Kidney (tissue), 14 donors: Measurements from ENCODE around the gene DMXL1. TPM values are rescaled to one million over a fixed set of nuclear protein-coding genes. Genes with fewer than 3 reads are reported as not detected.

Source experiments
- DNase-seq, 5 donors: peaks; one replicate each; pipeline ENCODE4 v3.0.0-alpha.2; 2013 to 2020
- FAIRE-seq: peaks from 2 replicates; lab custom pipeline; 2012; peaks lifted over from hg19 to GRCh38; lab: Jason Lieb, UNC
- H3K27ac ChIP-seq, 2 donors: one replicate each; pipeline ENCODE4 v1.7.0; 2013; ENCODE audit warnings: low read depth in 2 of 2, low read length in 2 of 2, inconsistent platforms in 1 of 2
- H3K27me3 ChIP-seq: one replicate; pipeline ENCODE4 v1.7.1; 2013; ENCODE audit warnings: low read length, inconsistent platforms; ENCODE audit not compliant: control insufficient read depth, insufficient read depth
- H3K36me3 ChIP-seq, 3 donors: one replicate each; pipeline versions ENCODE4 v1.7.0 to v1.7.1; 2013; ENCODE audit warnings: low read length in 3 of 3, control low read depth in 1 of 3, inconsistent platforms in 1 of 3; ENCODE audit not compliant: insufficient read depth in 3 of 3, control insufficient read depth in 2 of 3
- H3K4me1 ChIP-seq, 3 donors: one replicate each; pipeline versions ENCODE4 v1.7.0 to v1.7.1; 2013; ENCODE audit warnings: low read length in 3 of 3, inconsistent platforms in 1 of 3, low read depth in 1 of 3; ENCODE audit not compliant: control insufficient read depth in 2 of 3, insufficient read depth in 2 of 3
- H3K4me3 ChIP-seq, 3 donors: one replicate each; pipeline versions ENCODE4 v1.7.0 to v1.8.1; 2013; ENCODE audit warnings: low read length in 3 of 3, control low read depth in 1 of 3, inconsistent platforms in 1 of 3
- H3K9ac ChIP-seq, 3 donors: one replicate each; pipeline versions ENCODE4 v1.7.0 to v1.7.1; 2013; ENCODE audit warnings: low read length in 3 of 3, control low read depth in 1 of 3, inconsistent platforms in 1 of 3
- H3K9me3 ChIP-seq, 3 donors: one replicate each; pipeline versions ENCODE4 v1.7.0 to v1.7.1; 2013; ENCODE audit warnings: low read length in 3 of 3, control low read depth in 1 of 3, inconsistent platforms in 1 of 3; ENCODE audit not compliant: control insufficient read depth in 2 of 3, insufficient read depth in 1 of 3
- intact Hi-C: fragments of 100-400 bp; cut with DNase I; formaldehyde crosslinking; loops from one replicate; pipeline ENCODE4 v1.11.1; 2022
- polyA plus RNA-seq: library from polyadenylated mRNA; stranded (reverse); fragments of 350-450 nt; fragmentation: Illumina TruSeq; extraction: RNeasy Lipid Tissue Mini Kit (QIAGEN cat#74804); gene quantifications from one replicate; pipeline ENCODE4 v1.2.3, GENCODE V29; 2014; ENCODE audit warnings: low read depth, low replicate concordance; ENCODE audit not compliant: insufficient read depth
- total RNA-seq: library from RNA; stranded (reverse); fragmentation: NEBNext Ultra II Directional; extraction: Animal tissue kit (Norgen Biotek cat#: 25700); gene quantifications from one replicate; pipeline ENCODE4 v1.2.1, GENCODE V29; 2021
- TF ChIP-seq, protein P1 (sequence below): IDR thresholded peaks from 3 replicates; pipeline ENCODE4 v1.5.1; 2012; ENCODE audit warnings: mild to moderate bottlenecking, moderate library complexity, borderline replicate concordance; ENCODE audit not compliant: insufficient read depth; ENCODE audit errors: extremely low read depth
- donor health status: control.
- donor health status: control.
- donor health status: control.
- donor health status: control.
- donor health status: control.
- donor health status: DM: yes; HTN: yes; CAD: no.
- donor health status: Normal renal cell carcinoma (clear cell type).

DMXL1 gene
- total and polyA plus RNA-seq, 2 donors from 2014 or later, result 17.1 to 57.7 TPM

- Histone ChIP-seq H3K4me1 (no peaks in the 10 kb centered on the region), H3K36me3 (no peaks in the 10 kb centered on the region), H3K9ac (no peak overlapping the region), H3K27ac (no peak overlapping the region), H3K9me3 (peaks cover 0 to 3% (median 2%) of the 10 kb centered on the region in 3 donors), H3K27me3 (no peaks in the 10 kb centered on the region), H3K4me3 (no peak overlapping the region)
- intact Hi-C loops, result no loop called here
- FAIRE-seq (no peak), DNase-seq (no peak)
- TF ChIP-seq, protein P1, sequence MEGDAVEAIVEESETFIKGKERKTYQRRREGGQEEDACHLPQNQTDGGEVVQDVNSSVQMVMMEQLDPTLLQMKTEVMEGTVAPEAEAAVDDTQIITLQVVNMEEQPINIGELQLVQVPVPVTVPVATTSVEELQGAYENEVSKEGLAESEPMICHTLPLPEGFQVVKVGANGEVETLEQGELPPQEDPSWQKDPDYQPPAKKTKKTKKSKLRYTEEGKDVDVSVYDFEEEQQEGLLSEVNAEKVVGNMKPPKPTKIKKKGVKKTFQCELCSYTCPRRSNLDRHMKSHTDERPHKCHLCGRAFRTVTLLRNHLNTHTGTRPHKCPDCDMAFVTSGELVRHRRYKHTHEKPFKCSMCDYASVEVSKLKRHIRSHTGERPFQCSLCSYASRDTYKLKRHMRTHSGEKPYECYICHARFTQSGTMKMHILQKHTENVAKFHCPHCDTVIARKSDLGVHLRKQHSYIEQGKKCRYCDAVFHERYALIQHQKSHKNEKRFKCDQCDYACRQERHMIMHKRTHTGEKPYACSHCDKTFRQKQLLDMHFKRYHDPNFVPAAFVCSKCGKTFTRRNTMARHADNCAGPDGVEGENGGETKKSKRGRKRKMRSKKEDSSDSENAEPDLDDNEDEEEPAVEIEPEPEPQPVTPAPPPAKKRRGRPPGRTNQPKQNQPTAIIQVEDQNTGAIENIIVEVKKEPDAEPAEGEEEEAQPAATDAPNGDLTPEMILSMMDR, result no peak
Measured at GRCh38 chr5:119257613-119258012, 186.7 kb downstream of the DMXL1 start.

DNA sequence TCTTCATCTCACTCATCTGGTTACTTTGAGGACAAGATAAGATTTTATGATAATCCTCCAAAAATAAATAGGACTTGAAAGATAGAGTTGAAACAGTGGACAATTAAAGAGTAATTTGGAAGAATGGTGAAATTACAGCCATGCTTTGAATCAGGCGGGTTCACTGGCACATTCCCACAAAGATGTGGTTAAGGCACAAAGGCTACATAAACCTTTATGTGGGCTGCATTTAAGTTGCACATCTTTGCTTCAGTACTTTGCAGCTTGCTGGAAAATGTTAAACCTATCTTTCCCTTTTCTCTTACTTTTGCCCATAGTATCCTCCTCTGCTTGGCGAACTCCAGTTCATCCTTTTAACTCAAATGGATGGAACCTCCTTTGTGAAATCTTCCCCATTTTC lies 192.8 kb downstream of the DMXL1 start:
- no peaks in the 10 kb centered on the region for H3K4me1 ChIP-seq
- no peaks in the 10 kb centered on the region for H3K36me3 ChIP-seq
- H3K27me3 ChIP-seq, result no peaks in the 10 kb centered on the region
- no peaks in the 10 kb centered on the region for H3K9me3 ChIP-seq
- no peak for FAIRE-seq
- no peak overlapping the region for H3K27ac ChIP-seq
- H3K4me3 ChIP-seq, result no peak overlapping the region
- no peak for DNase-seq
- intact Hi-C loops, result no loop called here
- TF ChIP-seq, protein P1, result no peak
- no peak overlapping the region for H3K9ac ChIP-seq

DNA sequence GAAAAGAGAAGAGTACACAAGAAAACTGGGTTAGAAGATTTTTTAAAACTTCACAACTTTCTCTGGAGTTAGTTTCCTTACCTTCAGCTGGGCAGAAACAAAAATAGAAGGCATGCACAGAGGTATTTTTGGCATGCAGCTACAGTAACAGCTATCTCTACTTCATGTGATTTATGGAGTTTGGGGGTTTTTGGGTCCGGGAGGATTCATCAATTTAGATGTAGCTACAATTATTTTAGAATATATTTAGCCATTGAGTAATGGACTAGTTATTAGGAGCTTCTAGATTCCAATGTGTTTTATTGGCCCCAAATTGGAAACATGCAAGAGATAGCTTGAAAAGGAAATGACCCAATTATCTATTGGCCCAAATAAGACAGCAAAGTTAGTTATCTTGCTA lies 193.3 kb downstream of the DMXL1 start:
- no peaks in the 10 kb centered on the region for H3K36me3 ChIP-seq
- FAIRE-seq (no peak), DNase-seq (no peak)
- no peaks in the 10 kb centered on the region for H3K9me3 ChIP-seq
- H3K9ac ChIP-seq, result no peak overlapping the region
- intact Hi-C loops, result no loop called here
- no peak overlapping the region for H3K4me3 ChIP-seq
- H3K27ac ChIP-seq, result no peak overlapping the region
- TF ChIP-seq, protein P1, result no peak
- peaks cover 0 to under 1% (median 0%) of the 10 kb centered on the region in 3 donors for H3K4me1 ChIP-seq
- no peaks in the 10 kb centered on the region for H3K27me3 ChIP-seq

- Histone ChIP-seq H3K4me3 (peak overlapping the region; percentile 100), H3K9me3 (no peaks in the 10 kb centered on the region), H3K27ac (peak overlapping the region; percentile 83 to 88), H3K4me1 (peaks cover 0 to 4% (median 0%) of the 10 kb centered on the region in 3 donors), H3K9ac (peak overlapping the region; percentile 88 to 100 (median 94)), H3K27me3 (no peaks in the 10 kb centered on the region), H3K36me3 (no peaks in the 10 kb centered on the region)
- peak; percentile 46 for FAIRE-seq
- TF ChIP-seq, protein P1, result peak; percentile 47
- peak; percentile 91 to 98 (median 97) for DNase-seq
- intact Hi-C loops, result no loop called here
Measured at GRCh38 chr5:119267958-119268386, 197.1 kb downstream of the DMXL1 start.
